GM19324 (cell line): ENCODE data around the gene ADAMTSL2.

Source experiments
- ATAC-seq: cut with Tn5 transposase; IDR thresholded peaks from one replicate; pipeline ENCODE4 v1.9.1; 2021; ENCODE audit warnings: mild to moderate bottlenecking, moderate library complexity; ENCODE audit not compliant: unreplicated experiment, low FRiP score

ADAMTSL2 gene

GRCh38 chr9:133534346-133535291 lies at the start of gene ADAMTSL2:
TSS of gene ADAMTSL2 (plus strand) at chr9:133534704. CDS start at chr9:133536713, 2,009 bp downstream.
- ATAC-seq: no peak

DNA sequence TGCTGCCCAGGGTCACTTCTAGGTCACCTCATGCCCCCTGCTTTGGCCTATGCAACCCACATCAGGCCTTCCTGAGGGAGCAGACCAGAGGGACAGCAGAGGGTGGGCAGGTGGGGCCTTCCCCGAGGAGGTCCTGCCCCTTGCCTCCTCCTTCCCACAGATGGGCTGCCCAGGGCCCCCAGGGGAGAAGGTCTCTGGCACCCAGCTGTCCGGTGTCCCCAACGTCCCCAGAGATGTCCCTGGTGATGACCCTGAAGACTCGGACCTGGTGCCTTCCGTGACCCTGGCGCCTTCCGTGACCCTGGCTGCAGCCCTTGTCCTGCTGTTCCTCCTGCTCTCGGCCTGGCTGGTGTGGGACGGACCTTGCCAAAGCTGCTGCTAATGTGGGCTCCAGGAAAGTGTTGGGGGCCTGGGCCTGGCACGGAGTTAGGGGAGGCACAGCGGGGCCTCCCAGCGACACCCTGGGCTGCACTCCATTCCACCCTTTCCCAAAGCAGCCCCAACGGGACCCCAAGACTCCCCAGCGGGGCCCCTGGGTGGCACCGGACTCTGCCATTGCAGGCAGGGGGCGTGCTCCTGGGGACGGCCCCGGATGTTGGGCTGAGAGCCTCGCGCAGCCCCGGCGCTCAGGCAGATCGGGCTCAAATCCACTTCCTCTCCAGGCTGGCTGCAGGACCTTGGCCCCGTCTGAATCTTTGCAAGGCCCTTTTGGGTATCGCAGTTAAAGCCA lies 48.8 kb upstream of the ADAMTSL2 start:
- ATAC-seq: no peak

DNA sequence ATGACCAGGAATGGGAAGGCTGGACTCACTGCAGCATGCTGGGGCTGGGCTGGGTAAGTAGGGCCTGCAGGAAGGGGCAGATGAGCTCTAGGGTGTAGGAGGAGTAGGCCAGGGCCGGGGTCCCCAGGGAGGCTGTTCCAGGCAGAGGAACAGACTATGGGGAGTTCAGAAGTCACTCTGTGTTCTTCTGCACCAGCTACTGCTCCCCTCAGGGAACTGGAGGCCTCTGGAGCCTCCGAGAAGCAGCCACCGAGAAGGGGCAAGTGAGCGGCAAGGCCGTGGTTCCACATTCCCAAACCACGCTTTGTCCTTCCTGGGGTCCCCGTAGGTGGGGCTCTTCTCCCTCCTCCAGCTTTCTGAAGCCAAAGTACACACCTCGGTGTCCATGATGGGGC lies 47.2 kb upstream of the ADAMTSL2 start:
- ATAC-seq: no peak

DNA sequence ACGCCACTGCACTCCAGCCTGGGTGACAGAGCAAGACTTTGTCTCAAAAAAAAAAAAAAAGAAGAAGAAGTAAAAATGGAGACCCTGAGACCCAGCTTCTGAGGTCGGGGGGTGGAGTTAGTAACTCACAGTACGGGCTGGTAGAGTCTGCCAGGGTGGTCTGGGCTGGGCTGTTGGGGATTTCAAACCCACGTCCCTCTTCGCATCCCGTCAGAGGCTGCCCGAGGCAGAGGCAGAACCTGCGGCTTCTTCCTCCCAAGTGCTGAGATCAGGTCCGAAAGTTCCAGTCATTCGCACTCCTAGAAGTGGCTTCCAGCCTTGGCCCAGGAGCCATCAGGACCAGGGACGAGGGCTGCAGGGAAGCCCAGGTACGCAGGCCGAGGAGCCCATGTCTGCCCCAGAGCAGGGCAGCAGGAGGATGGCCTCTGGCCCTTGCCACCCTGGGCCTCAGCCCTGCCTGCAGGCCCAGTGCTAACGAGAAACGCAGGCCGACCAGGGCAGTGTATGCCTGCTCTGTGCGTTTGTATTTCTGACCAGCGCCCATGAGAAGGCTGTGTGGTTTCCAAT lies 45.7 kb upstream of the ADAMTSL2 start:
- no peak for ATAC-seq

- no peak for ATAC-seq
Measured at GRCh38 chr9:133489253-133490190, 45.0 kb upstream of the ADAMTSL2 start.

DNA sequence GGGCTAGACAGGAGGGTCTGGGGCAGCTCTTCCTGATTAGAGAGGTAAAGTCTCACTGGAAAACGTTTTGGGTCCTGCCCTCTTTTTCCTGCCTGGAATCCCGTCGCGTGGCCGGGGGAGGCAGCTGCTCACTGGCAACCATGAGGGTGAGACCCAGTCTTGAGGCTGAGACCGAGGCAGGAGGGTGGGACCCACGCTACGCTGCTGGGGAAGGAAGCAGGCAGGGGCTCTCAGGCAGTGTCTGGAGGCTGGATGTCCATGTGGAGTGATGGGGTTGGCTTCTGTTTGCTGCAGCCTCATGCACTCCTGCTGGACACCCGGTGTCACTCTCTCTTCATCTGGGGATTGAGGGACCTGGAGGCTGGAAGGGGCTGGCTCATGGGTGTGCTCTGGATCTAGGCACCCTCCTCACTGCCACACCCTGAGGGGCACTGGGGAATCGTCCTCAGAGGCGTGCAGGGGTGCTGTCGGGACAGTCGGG lies 44.3 kb upstream of the ADAMTSL2 start:
- no peak for ATAC-seq

DNA sequence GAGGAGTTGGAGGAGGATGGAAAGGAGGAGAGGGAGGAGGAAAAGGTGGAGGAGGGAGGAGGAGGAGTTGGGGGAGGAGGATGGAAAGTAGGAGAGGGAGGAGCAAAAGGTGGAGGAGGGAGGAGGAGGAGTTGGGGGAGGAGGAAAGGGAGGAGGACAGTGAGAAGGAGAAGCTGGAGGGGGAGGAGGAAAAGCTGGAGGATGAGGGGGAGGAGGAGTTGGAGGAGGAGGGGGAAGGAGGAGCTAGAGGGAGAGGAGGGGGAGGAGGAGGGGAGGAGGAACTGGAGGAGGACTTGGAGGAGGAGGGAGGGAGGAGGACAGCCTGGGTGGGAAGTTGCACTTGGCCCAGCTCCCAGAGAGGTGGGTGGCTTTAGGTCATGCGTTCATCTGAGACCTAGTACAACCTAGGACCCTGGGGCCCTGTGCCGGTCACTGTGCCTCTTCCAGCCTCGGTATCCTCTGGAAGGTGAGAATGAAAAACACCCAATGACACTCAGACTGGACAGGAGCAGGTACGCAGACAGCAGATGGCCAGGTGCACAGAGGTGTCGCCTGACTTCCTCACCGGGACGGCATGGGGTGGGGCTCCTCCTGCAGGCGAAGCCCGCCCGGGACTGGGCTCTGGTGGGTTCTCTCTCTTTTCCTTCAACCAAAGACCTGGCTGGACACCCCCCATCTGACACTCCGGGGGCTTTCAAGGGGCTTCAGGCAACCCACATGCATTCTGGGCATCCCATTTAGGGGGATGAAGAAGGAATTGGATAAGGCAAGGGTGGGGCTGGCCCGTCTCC lies 43.4 kb upstream of the ADAMTSL2 start:
- ATAC-seq: no peak

GRCh38 chr9:133491656-133491925 lies 42.9 kb upstream of the ADAMTSL2 start:
- no peak for ATAC-seq

GRCh38 chr9:133492061-133493021 lies 42.2 kb upstream of the ADAMTSL2 start:
- ATAC-seq: no peak

GRCh38 chr9:133493428-133493827 lies 41.1 kb upstream of the ADAMTSL2 start:
- ATAC-seq: no peak

DNA sequence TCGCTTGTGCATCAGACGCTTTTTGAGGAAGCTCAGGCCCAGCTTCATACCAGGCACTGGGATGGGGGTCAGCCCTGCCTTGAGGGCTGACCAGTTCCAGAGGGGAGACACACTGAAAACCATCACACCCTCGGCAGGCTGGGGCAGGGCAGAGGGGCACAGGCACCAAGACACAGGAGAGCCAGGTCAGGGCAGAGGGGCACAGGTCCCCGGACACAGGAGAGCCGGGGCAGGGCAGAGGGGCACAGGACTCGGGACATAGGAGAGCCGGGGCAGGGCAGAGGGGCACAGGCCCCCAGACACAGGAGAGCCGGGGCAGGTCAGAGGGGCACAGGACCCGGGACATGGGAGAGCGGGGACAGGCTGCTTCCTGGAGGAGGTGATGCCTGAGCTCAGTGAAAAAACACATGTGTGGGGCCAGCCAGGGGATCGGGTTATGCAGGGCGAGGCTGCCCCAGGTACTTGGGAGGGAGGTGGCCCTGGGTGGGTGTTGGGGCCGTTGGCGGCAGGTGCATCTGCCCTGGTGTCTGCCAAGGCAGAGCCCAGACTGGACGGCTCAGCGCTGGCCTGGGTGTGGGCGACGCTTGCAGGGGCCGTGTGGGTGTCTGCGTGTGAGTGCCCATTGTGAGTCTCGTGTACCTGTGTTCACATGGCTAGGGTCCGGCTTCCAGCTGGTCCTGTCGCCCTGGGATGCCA lies 40.5 kb upstream of the ADAMTSL2 start:
- ATAC-seq: no peak

DNA sequence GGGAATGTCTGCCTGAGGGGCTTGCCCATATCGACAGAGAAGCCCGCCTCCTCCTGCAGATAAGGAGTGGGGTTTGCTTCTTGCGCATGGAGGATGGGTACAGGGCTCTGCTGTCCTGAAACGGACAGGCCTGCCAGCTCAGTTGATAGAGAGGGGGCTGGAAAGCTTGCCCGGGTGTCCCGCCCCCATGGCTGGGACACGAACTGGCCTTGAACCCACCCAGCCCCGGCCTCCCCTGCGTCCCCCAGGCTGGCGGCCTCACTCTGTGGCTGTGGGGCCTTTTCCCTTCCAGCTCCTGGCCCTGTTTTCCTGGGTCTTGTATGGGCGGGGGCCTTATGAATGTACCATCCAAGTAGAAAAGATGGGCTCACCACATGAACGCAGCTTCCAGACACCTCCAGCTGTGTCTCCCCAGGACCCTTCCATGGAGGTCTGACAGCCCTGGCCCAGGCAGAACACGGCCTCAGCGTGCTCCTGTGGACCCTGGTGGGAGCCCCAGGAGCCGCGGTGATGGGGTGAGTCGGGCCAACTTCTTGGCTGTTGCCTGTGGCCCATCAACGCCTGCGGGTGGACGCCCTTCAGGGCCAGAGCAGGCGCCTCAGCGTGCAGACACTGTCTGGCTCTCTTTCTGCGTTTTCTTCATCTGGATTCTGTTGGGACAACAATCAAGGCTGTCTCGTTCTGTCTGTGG lies 39.7 kb upstream of the ADAMTSL2 start:
- no peak for ATAC-seq

DNA sequence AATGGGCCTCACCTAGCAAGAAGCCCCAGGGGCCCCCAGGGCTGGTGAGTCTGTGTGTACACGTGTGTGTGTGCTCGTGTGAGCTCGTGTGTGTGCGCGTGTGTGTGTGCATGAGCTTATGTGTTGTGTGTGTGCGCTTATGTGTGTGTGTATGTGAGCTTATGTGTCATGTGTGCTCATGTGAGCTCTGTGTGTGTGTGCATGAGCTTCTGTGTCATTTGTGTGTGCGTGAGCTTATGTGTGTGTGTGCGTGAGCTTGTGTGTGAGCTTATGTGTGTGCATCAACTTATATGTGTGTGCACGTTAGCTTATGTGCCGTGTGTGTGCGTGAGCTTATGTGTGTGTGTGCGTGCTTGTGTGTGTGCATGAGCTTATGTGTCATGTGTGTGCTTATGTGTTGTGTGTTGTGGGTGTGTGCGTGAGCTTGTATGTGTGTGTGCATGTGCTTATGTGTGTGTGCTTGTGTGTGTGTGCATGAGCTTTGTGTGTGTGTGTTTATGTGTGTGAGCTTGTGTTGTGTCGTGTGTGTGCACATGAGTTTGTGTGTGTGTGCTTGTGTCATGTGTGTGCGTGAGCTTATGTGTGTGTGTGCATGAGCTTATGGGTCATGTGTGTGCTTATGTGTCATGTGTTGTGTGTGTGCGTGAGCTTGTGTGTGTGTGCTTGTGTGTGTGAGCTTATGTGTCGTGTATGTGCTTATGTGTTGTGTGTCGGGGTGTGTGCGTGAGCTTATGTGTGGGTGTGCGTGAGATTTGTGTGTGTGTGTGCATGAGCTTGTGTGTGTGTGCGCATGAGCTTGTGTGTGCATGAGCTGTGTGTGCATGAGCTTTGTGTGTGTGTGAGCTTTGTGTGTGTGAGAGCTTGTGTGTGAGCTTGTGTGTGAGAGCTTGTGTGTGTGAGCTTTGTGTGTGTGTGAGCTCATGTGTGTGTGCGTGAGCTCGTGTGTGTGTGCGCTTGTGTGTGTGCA lies 38.9 kb upstream of the ADAMTSL2 start:
- ATAC-seq: no peak

- ATAC-seq: no peak
Measured at GRCh38 chr9:133496861-133497842, 37.4 kb upstream of the ADAMTSL2 start.
